GM12878 (cell line): ENCODE results near the gene TNFRSF14. TPM values are rescaled to one million over a fixed set of nuclear protein-coding genes. Genes with fewer than 3 reads are reported as not detected.
A peak's percentile ranks its signal among the peaks of the same experiment; 100 is the strongest.

Experiments used
- ATAC-seq: fragments of 200-7000 bp; cut with Tn5 transposase; 3 replicates; pipeline ENCODE4 v1.9.1; 2020; ENCODE audit warnings: mild to moderate bottlenecking, moderate library complexity
- BruUV-seq: library from RNA; stranded (reverse); fragments of 400-500 nt; replicated peaks from 2 replicates; lab custom pipeline; 2021; lab: Mats Ljungman, UMichigan
- CTCF ChIA-PET: fragments of 300-600 bp; sonication (Branson Sonifier 250); formaldehyde crosslinking; extraction: SDS; loops from one replicate; lab custom pipeline; 2021; ENCODE audit warnings: inconsistent platforms; lab: Yijun Ruan, JAX
- POLR2A ChIA-PET: fragments of 350-600 bp; formaldehyde crosslinking; extraction: SDS; loops from one replicate; lab custom pipeline; 2021; ENCODE audit warnings: inconsistent platforms; lab: Charles Lee
- RAD21 ChIA-PET: fragments of 300-600 bp; sonication (Branson Sonifier 250); formaldehyde crosslinking; loops from one replicate; lab custom pipeline; 2023; ENCODE audit warnings: antibody characterized with exemption; ENCODE audit not compliant: unreplicated experiment; lab: Charles Lee
- SMC1A ChIA-PET: fragments of 300-600 bp; sonication (Branson Sonifier 250); formaldehyde crosslinking; loops from one replicate; lab custom pipeline; 2023; ENCODE audit not compliant: unreplicated experiment, uncharacterized antibody; lab: Charles Lee
- DNase-seq: peaks from one replicate; pipeline ENCODE4 v3.0.0-alpha.2; 2011; ENCODE audit warnings: low read depth, low spot score
- FAIRE-seq: peaks from 3 replicates; lab custom pipeline; 2011; peaks lifted over from hg19 to GRCh38; lab: Jason Lieb, UNC
- H2AFZ ChIP-seq: 2 replicates; pipeline ENCODE4 v1.6.0; 2011; ENCODE audit warnings: low read depth, low read length, control low read depth; ENCODE audit not compliant: control insufficient read depth
- H3K27ac ChIP-seq: 2 replicates; pipeline ENCODE4 v1.5.1; 2011; ENCODE audit warnings: control low read depth; ENCODE audit not compliant: control insufficient read depth, insufficient read depth
- H3K27me3 ChIP-seq, 2 experiments: replicated peaks in 1 of 2; 2 replicates each; pipeline versions ENCODE4 v1.6.0 to v1.6.1; 2011; ENCODE audit warnings: low read length in 1 of 2; ENCODE audit not compliant: control insufficient read depth in 2 of 2, insufficient read depth in 2 of 2
- H3K36me3 ChIP-seq, 2 experiments: 2 replicates each; pipeline ENCODE4 v1.5.1; 2011; ENCODE audit warnings: low read length in 1 of 2; ENCODE audit not compliant: control insufficient read depth in 2 of 2, insufficient read depth in 2 of 2
- H3K4me1 ChIP-seq: 2 replicates; pipeline ENCODE4 v1.6.1; 2011; ENCODE audit warnings: mild to moderate bottlenecking, low read length, moderate library complexity, mixed read lengths; ENCODE audit not compliant: control insufficient read depth, insufficient read depth
- H3K4me2 ChIP-seq: 2 replicates; pipeline ENCODE4 v1.6.0; 2011; ENCODE audit warnings: control low read depth; ENCODE audit not compliant: control insufficient read depth, insufficient read depth
- H3K4me3 ChIP-seq: fragments of 200-600 bp; sonication (generic); 2 replicates; pipeline ENCODE4 v1.5.1; 2016
- H3K79me2 ChIP-seq: 2 replicates; pipeline ENCODE4 v1.6.0; 2011; ENCODE audit warnings: low read length; ENCODE audit not compliant: control insufficient read depth, insufficient read depth
- H3K9ac ChIP-seq: 2 replicates; pipeline ENCODE4 v1.8.0; 2011; ENCODE audit warnings: low read length, control low read depth, mixed read lengths; ENCODE audit not compliant: control insufficient read depth, insufficient read depth
- H3K9me3 ChIP-seq: replicated peaks from 3 replicates; pipeline ENCODE4 v1.5.1; 2011; ENCODE audit warnings: mild to moderate bottlenecking, low read length; ENCODE audit not compliant: control insufficient read depth, insufficient read depth
- H4K20me1 ChIP-seq: 2 replicates; pipeline ENCODE4 v1.6.0; 2011; ENCODE audit not compliant: control insufficient read depth, insufficient read depth
- BCL11A ChIP-seq: IDR thresholded peaks from 2 replicates; pipeline ENCODE4 v1.6.1; 2011; ENCODE audit warnings: low read depth, low read length
- CHD1 ChIP-seq: IDR thresholded peaks from 2 replicates; pipeline ENCODE4 v1.6.1; 2012; ENCODE audit warnings: low read depth, low read length, improper control_type of control experiment
- CREM ChIP-seq: IDR thresholded peaks from 2 replicates; pipeline ENCODE4 v1.6.1; 2014; ENCODE audit warnings: antibody characterized with exemption, low read depth
- FOXK2 ChIP-seq: fragments of 450-650 bp; IDR thresholded peaks from 2 replicates; pipeline ENCODE4 v1.6.1; 2017; ENCODE audit warnings: mild to moderate bottlenecking, moderate library complexity
- FOXM1 ChIP-seq: IDR thresholded peaks from 2 replicates; pipeline ENCODE4 v1.6.1; 2012; ENCODE audit warnings: low read depth, mild to moderate bottlenecking, inconsistent platforms, low read length, moderate library complexity
- GATAD2B ChIP-seq: fragments of 450-650 bp; conservative IDR thresholded peaks from 2 replicates; pipeline ENCODE4 v1.6.1; 2017; ENCODE audit warnings: low read depth, mild to moderate bottlenecking, moderate library complexity
- HCFC1 ChIP-seq: fragments of 150-350 bp; IDR thresholded peaks from 2 replicates; pipeline ENCODE4 v1.6.1; 2014; ENCODE audit warnings: low read length
- NR2C1 ChIP-seq: fragments of 450-650 bp; IDR thresholded peaks from 2 replicates; pipeline ENCODE4 v1.6.1; 2017; ENCODE audit warnings: antibody characterized with exemption, mild to moderate bottlenecking, moderate library complexity
- POLR2AphosphoS2 ChIP-seq: IDR thresholded peaks from 2 replicates; pipeline ENCODE4 v1.6.1; 2011; ENCODE audit warnings: low read depth, mild to moderate bottlenecking, low read length, improper control_type of control experiment, moderate library complexity
- POLR2AphosphoS5 ChIP-seq: IDR thresholded peaks from 2 replicates; pipeline ENCODE4 v1.6.1; 2011; ENCODE audit warnings: mild to moderate bottlenecking, low read length, inconsistent platforms
- SMC3 ChIP-seq: IDR thresholded peaks from 2 replicates; pipeline ENCODE4 v1.6.1; 2011; ENCODE audit warnings: low read length, improper control_type of control experiment, borderline replicate concordance
- STAT3 ChIP-seq: IDR thresholded peaks from 2 replicates; pipeline ENCODE4 v1.6.1; 2011; ENCODE audit warnings: low read depth, low read length, improper control_type of control experiment
- TCF12 ChIP-seq: IDR thresholded peaks from 2 replicates; pipeline ENCODE4 v1.6.1; 2011; ENCODE audit warnings: low read depth, mild to moderate bottlenecking, low read length
- WGBS: methylation state at CpG from one replicate; pipeline ENCODE4 v1.1.6; 2016; ENCODE audit warnings: low lambda C conversion rate; ENCODE audit not compliant: insufficient replicate concordance, insufficient coverage; ENCODE audit errors: missing lambda C conversion rate; 5-methylcytosine and 5-hydroxymethylcytosine counted together
- in situ Hi-C: fragments of 300-500 bp; cut with MboI; formaldehyde crosslinking; loops from 9 replicates; pipeline ENCODE4 v1.14.3; 2018; ENCODE audit warnings: mixed read lengths
- intact Hi-C: fragments of 100-400 bp; cut with micrococcal nuclease; formaldehyde crosslinking; loops from one replicate; pipeline ENCODE4 v1.14.2; 2022; ENCODE audit not compliant: unreplicated experiment
- polyA plus RNA-seq, 11 experiments: library from polyadenylated mRNA; depleted of rRNA in 4 of 11; unstranded in 6 of 11; stranded (reverse) in 5 of 11; fragments of >200 nt; fragmentation: Nextera tagmentation in 4 of 11; fragmentation: Illumina TruSeq in 1 of 11; extraction: Ambion mirVana in 4 of 11; extraction: Trizol in 1 of 11; gene quantifications; 1 replicate in 1 of 11; 2 replicates in 10 of 11; pipeline versions ENCODE4 v1.2.1 to v1.2.3, GENCODE V29; 2011 to 2016; ENCODE audit warnings: inconsistent platforms in 2 of 11, missing spikeins in 2 of 11, low read depth in 1 of 11
- total RNA-seq, 4 experiments: library from RNA; depleted of rRNA in 3 of 4; stranded (reverse); fragments of >200 nt in 3 of 4; fragmentation: Illumina TruSeq in 1 of 4; extraction: Trizol in 1 of 4; gene quantifications; 2 replicates each; pipeline versions ENCODE4 v1.2.1 to v1.2.3, GENCODE V29; 2013 to 2021
- TF ChIP-seq, protein P1 (sequence below): IDR thresholded peaks from 2 replicates; pipeline ENCODE4 v1.6.1; 2011; ENCODE audit warnings: borderline replicate concordance, low read depth, mild to moderate bottlenecking, moderate library complexity, low read length; ENCODE audit not compliant: insufficient read depth, poor library complexity, severe bottlenecking
- TF ChIP-seq, protein P2 (sequence below): fragments of 450-650 bp; IDR thresholded peaks from 2 replicates; pipeline ENCODE4 v1.6.1; 2014; ENCODE audit warnings: mild to moderate bottlenecking
- TF ChIP-seq, protein P3 (sequence below): fragments of 450-650 bp; IDR thresholded peaks from 2 replicates; pipeline ENCODE4 v1.6.1; 2017; ENCODE audit warnings: mild to moderate bottlenecking, moderate library complexity

TNFRSF14 gene
- total and polyA plus RNA-seq, 10 of the 15 experiments (the other 5 are each of a cell fraction or from before 2014, with no cell fraction given), result 0.43 to 114 (median 41.5) TPM

DNA sequence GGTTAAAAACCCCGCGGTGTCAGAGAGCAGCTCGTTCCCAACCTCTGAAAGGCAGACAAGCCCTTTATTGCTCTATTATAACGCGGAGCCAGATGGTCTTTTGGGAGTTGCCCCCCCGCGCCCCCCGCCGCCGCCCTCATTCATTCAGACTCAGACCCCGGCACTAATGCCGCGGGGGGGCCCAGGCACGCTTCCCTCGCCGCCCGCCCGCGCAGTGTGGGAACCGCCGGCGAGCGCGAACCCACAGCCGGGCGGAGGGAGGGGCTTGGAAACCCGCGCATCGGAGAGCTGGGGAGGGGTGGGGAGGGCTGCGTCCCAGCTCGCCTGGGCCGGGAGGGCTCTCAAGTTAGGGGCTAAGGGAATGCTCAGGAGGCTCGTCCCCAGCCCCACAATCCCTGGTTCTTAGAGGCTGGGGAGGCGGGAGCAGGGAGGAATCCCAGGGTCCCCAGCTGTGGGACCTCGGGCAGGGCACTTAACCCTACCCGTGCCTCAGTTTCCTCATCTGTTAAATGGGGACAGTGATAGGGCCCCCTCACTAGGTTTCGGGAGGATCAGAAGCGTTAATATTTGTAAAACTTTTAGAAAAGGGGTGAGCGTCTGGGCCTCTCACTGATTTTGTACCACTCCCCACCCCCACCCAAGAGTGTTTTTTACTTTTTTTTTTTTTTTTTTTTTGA is 15.2 kb upstream of the TNFRSF14 start:
- intact Hi-C loops, result loop anchor here (10.0 kb wide), 1 partner anchor 236 kb away; no protein-coding TSS in a partner anchor
- Histone ChIP-seq H4K20me1 (no peaks in the 10 kb centered on the region), H3K4me2 (peak overlapping the region; percentile 33; the same call in 1 of the 2 replicates), H2AFZ (no peak overlapping the region), H3K4me3 (no peak overlapping the region), H3K27ac (no peak overlapping the region), H3K4me1 (peaks cover 7% of the 10 kb centered on the region; the same call in 1 of the 2 replicates), H3K27me3 (no peaks in the 10 kb centered on the region; a peak in 1 of 4 replicates), H3K9me3 (no peaks in the 10 kb centered on the region), H3K9ac (no peak overlapping the region), H3K36me3 (no peaks in the 10 kb centered on the region), H3K79me2 (no peaks in the 10 kb centered on the region)
- ChIA-PET POLR2A (interaction anchor here (1.3 kb wide), 1 partner anchor 15 kb away, joined by 5 read pairs; the partner anchor contains the start of gene PANK4), RAD21 (interaction anchor here (1.2 kb wide), 1 partner anchor 15 kb away, joined by 4 read pairs; the partner anchor contains the start of gene PANK4), SMC1A (no interaction called here), CTCF (interaction anchor here (0.8 kb wide), 1 partner anchor 14 kb away, joined by 3 read pairs; the partner anchor contains the start of gene PANK4)
- 19% methylated on average over 17 of the region's 39 CpGs for WGBS
- in situ Hi-C loops, result no loop called here
- ATAC-seq, result no peak
- no peak for DNase-seq
- no peak for FAIRE-seq
- BruUV-seq, result no TSS peak
- no peak for TF ChIP-seq STAT3
- TF ChIP-seq CHD1, result no peak
- no peak for TF ChIP-seq TCF12
- no peak for TF ChIP-seq SMC3
- TF ChIP-seq, protein P1, sequence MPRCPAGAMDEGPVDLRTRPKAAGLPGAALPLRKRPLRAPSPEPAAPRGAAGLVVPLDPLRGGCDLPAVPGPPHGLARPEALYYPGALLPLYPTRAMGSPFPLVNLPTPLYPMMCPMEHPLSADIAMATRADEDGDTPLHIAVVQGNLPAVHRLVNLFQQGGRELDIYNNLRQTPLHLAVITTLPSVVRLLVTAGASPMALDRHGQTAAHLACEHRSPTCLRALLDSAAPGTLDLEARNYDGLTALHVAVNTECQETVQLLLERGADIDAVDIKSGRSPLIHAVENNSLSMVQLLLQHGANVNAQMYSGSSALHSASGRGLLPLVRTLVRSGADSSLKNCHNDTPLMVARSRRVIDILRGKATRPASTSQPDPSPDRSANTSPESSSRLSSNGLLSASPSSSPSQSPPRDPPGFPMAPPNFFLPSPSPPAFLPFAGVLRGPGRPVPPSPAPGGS, result no peak
- TF ChIP-seq FOXM1, result no peak
- TF ChIP-seq, protein P2, sequence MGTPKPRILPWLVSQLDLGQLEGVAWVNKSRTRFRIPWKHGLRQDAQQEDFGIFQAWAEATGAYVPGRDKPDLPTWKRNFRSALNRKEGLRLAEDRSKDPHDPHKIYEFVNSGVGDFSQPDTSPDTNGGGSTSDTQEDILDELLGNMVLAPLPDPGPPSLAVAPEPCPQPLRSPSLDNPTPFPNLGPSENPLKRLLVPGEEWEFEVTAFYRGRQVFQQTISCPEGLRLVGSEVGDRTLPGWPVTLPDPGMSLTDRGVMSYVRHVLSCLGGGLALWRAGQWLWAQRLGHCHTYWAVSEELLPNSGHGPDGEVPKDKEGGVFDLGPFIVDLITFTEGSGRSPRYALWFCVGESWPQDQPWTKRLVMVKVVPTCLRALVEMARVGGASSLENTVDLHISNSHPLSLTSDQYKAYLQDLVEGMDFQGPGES, result no peak
- TF ChIP-seq GATAD2B, result no peak
- TF ChIP-seq CREM, result no peak
- no peak for TF ChIP-seq POLR2AphosphoS2
- TF ChIP-seq FOXK2, result no peak
- TF ChIP-seq NR2C1, result no peak
- TF ChIP-seq, protein P3, sequence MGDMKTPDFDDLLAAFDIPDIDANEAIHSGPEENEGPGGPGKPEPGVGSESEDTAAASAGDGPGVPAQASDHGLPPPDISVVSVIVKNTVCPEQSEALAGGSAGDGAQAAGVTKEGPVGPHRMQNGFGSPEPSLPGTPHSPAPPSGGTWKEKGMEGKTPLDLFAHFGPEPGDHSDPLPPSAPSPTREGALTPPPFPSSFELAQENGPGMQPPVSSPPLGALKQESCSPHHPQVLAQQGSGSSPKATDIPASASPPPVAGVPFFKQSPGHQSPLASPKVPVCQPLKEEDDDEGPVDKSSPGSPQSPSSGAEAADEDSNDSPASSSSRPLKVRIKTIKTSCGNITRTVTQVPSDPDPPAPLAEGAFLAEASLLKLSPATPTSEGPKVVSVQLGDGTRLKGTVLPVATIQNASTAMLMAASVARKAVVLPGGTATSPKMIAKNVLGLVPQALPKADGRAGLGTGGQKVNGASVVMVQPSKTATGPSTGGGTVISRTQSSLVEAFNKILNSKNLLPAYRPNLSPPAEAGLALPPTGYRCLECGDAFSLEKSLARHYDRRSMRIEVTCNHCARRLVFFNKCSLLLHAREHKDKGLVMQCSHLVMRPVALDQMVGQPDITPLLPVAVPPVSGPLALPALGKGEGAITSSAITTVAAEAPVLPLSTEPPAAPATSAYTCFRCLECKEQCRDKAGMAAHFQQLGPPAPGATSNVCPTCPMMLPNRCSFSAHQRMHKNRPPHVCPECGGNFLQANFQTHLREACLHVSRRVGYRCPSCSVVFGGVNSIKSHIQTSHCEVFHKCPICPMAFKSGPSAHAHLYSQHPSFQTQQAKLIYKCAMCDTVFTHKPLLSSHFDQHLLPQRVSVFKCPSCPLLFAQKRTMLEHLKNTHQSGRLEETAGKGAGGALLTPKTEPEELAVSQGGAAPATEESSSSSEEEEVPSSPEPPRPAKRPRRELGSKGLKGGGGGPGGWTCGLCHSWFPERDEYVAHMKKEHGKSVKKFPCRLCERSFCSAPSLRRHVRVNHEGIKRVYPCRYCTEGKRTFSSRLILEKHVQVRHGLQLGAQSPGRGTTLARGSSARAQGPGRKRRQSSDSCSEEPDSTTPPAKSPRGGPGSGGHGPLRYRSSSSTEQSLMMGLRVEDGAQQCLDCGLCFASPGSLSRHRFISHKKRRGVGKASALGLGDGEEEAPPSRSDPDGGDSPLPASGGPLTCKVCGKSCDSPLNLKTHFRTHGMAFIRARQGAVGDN, result no peak
- TF ChIP-seq BCL11A, result no peak
- no peak for TF ChIP-seq POLR2AphosphoS5
- no peak for TF ChIP-seq HCFC1
